CD8-positive, alpha-beta memory T cell (primary cell): ENCODE measurements around the gene C8A. TPM values are rescaled to one million over a fixed set of nuclear protein-coding genes. Genes with fewer than 3 reads are reported as not detected.

Experiments used
- CTCF ChIA-PET: fragments of 350-600 bp; sonication (Branson Sonifier 250); formaldehyde crosslinking; loops from one replicate; lab custom pipeline; 2021; ENCODE audit warnings: antibody characterized with exemption; lab: Charles Lee
- POLR2A ChIA-PET: fragments of 350-600 bp; sonication (Branson Sonifier 250); formaldehyde crosslinking; loops from one replicate; lab custom pipeline; 2021; ENCODE audit warnings: antibody characterized with exemption; lab: Charles Lee
- DNase-seq, 5 donors: peaks; one replicate each; pipeline versions ENCODE4 v3.0.0 to v3.0.0-alpha.2; 2020 to 2022; ENCODE audit warnings: mixed read lengths in 1 of 5
- H3K27ac ChIP-seq: one replicate; pipeline ENCODE4 v1.7.0; 2013; ENCODE audit warnings: low read depth, mild to moderate bottlenecking, low read length, moderate library complexity
- H3K27me3 ChIP-seq: 2 replicates; pipeline ENCODE4 v1.7.0; 2013; ENCODE audit warnings: low read length, mild to moderate bottlenecking; ENCODE audit not compliant: insufficient read depth, poor library complexity, severe bottlenecking
- H3K36me3 ChIP-seq: 2 replicates; pipeline ENCODE4 v1.7.0; 2013; ENCODE audit warnings: mild to moderate bottlenecking, low read length, moderate library complexity; ENCODE audit not compliant: insufficient read depth
- H3K4me1 ChIP-seq: 2 replicates; pipeline ENCODE4 v1.7.0; 2013; ENCODE audit warnings: mild to moderate bottlenecking, low read length, moderate library complexity; ENCODE audit not compliant: insufficient read depth
- H3K4me3 ChIP-seq: 2 replicates; pipeline ENCODE4 v1.7.0; 2013; ENCODE audit warnings: mild to moderate bottlenecking, low read length
- H3K9me3 ChIP-seq: 2 replicates; pipeline ENCODE4 v1.7.0; 2013; ENCODE audit warnings: mild to moderate bottlenecking, low read length
- H3K27ac Mint-ChIP-seq, 8 donors: one replicate each; pipeline ENCODE4 v1.8.0; 2020 to 2021; ENCODE audit warnings: mixed read lengths in 8 of 8, mild to moderate bottlenecking in 6 of 8, inconsistent platforms in 3 of 8, moderate library complexity in 3 of 8
- H3K27me3 Mint-ChIP-seq, 2 donors: one replicate each; pipeline ENCODE4 v1.8.0; 2020 to 2021; ENCODE audit warnings: mixed read lengths in 2 of 2, mild to moderate bottlenecking in 1 of 2, moderate library complexity in 1 of 2
- H3K36me3 Mint-ChIP-seq, 3 donors: one replicate each; pipeline ENCODE4 v1.8.0; 2020 to 2021; ENCODE audit warnings: mixed read lengths in 3 of 3, inconsistent platforms in 1 of 3, mild to moderate bottlenecking in 1 of 3
- H3K4me1 Mint-ChIP-seq, 3 donors: one replicate each; pipeline ENCODE4 v1.8.0; 2020 to 2021; ENCODE audit warnings: mixed read lengths in 3 of 3, inconsistent platforms in 1 of 3, mild to moderate bottlenecking in 1 of 3
- H3K4me3 Mint-ChIP-seq, 7 donors: one replicate each; pipeline ENCODE4 v1.8.0; 2020 to 2021; ENCODE audit warnings: mixed read lengths in 7 of 7, mild to moderate bottlenecking in 6 of 7, moderate library complexity in 4 of 7, inconsistent platforms in 2 of 7
- H3K9me3 Mint-ChIP-seq, 5 donors: one replicate each; pipeline ENCODE4 v1.8.0; 2020 to 2022; ENCODE audit warnings: mixed read lengths in 5 of 5, mild to moderate bottlenecking in 3 of 5, moderate library complexity in 2 of 5, inconsistent platforms in 1 of 5
- polyA plus RNA-seq: library from polyadenylated mRNA; unstranded; fragments of 300-500 nt; fragmentation: Illumina TruSeq; gene quantifications from one replicate; pipeline ENCODE4 v1.2.3, GENCODE V29; 2021
- total RNA-seq, 2 experiments: library from RNA; stranded (reverse); gene quantifications; one replicate each; pipeline ENCODE4 v1.2.3, GENCODE V29; 2021

C8A gene
- total and polyA plus RNA-seq, 3 experiments from 2014 or later = not detected

- CTCF ChIA-PET = no interaction called here
Measured at GRCh38 chr1:56856186-56856585, 1.6 kb downstream of the C8A start.

GRCh38 chr1:56859287-56859686 lies 4.7 kb downstream of the C8A start:
- Mint-ChIP-seq H3K36me3 (no peaks in the 10 kb centered on the region), H3K27me3 (peaks cover 2 to 18% of the 10 kb centered on the region in 2 donors), H3K9me3 (peaks cover 0 to 6% (median 0%) of the 10 kb centered on the region in 5 donors), H3K27ac (no peak overlapping the region), H3K4me1 (no peaks in the 10 kb centered on the region), H3K4me3 (no peak overlapping the region)
- ChIA-PET POLR2A (no interaction called here), CTCF (no interaction called here)
- Histone ChIP-seq H3K36me3 (no peaks in the 10 kb centered on the region), H3K27ac (no peak overlapping the region), H3K27me3 (no peaks in the 10 kb centered on the region), H3K4me3 (no peak overlapping the region), H3K4me1 (no peaks in the 10 kb centered on the region), H3K9me3 (no peaks in the 10 kb centered on the region)
- no peak for DNase-seq

More at GRCh38 chr1:56856186-56856585, 1.6 kb downstream of the C8A start:
- Histone ChIP-seq H3K9me3 (no peaks in the 10 kb centered on the region), H3K27me3 (no peaks in the 10 kb centered on the region), H3K36me3 (no peaks in the 10 kb centered on the region), H3K4me1 (no peaks in the 10 kb centered on the region), H3K27ac (no peak overlapping the region), H3K4me3 (no peak overlapping the region)
- H3K4me3 Mint-ChIP-seq = no peak overlapping the region
- H3K27ac Mint-ChIP-seq = no peak overlapping the region
- POLR2A ChIA-PET = no interaction called here
- peaks cover 0 to 2% (median 0%) of the 10 kb centered on the region in 5 donors for H3K9me3 Mint-ChIP-seq
- no peak for DNase-seq
- no peaks in the 10 kb centered on the region for H3K36me3 Mint-ChIP-seq
- no peaks in the 10 kb centered on the region for H3K4me1 Mint-ChIP-seq
- peaks cover 0 to 19% of the 10 kb centered on the region in 2 donors for H3K27me3 Mint-ChIP-seq

- ChIA-PET POLR2A (no interaction called here), CTCF (no interaction called here)
- no peaks in the 10 kb centered on the region for H3K27me3 ChIP-seq
- Mint-ChIP-seq H3K9me3 (peaks cover 0 to 7% (median 2%) of the 10 kb centered on the region in 5 donors), H3K27me3 (peaks cover 0 to 8% of the 10 kb centered on the region in 2 donors), H3K4me1 (no peaks in the 10 kb centered on the region), H3K27ac (no peak overlapping the region), H3K36me3 (no peaks in the 10 kb centered on the region), H3K4me3 (no peak overlapping the region)
- no peak overlapping the region for H3K27ac ChIP-seq
- no peaks in the 10 kb centered on the region for H3K36me3 ChIP-seq
- no peak overlapping the region for H3K4me3 ChIP-seq
- no peaks in the 10 kb centered on the region for H3K4me1 ChIP-seq
- H3K9me3 ChIP-seq = no peaks in the 10 kb centered on the region
- DNase-seq = no peak
Measured at GRCh38 chr1:56863265-56863992, 8.8 kb downstream of the C8A start.

GRCh38 chr1:56864430-56864829 lies 9.8 kb downstream of the C8A start:
- ChIA-PET POLR2A (no interaction called here), CTCF (no interaction called here)
- H3K4me1 Mint-ChIP-seq = no peaks in the 10 kb centered on the region
- H3K36me3 Mint-ChIP-seq = no peaks in the 10 kb centered on the region
- H3K27ac Mint-ChIP-seq = no peak overlapping the region
- no peaks in the 10 kb centered on the region for H3K4me1 ChIP-seq
- no peak overlapping the region for H3K4me3 ChIP-seq
- no peak for DNase-seq
- peaks cover 8 to 9% of the 10 kb centered on the region in 2 donors for H3K27me3 Mint-ChIP-seq
- H3K9me3 ChIP-seq = no peaks in the 10 kb centered on the region
- H3K27ac ChIP-seq = no peak overlapping the region
- H3K9me3 Mint-ChIP-seq = peaks cover 0 to 7% (median 2%) of the 10 kb centered on the region in 5 donors
- H3K27me3 ChIP-seq = no peaks in the 10 kb centered on the region
- H3K36me3 ChIP-seq = no peaks in the 10 kb centered on the region
- H3K4me3 Mint-ChIP-seq = no peak overlapping the region

GRCh38 chr1:56866656-56867055 lies 12.1 kb downstream of the C8A start:
- ChIA-PET CTCF (no interaction called here), POLR2A (no interaction called here)
- Mint-ChIP-seq H3K36me3 (no peaks in the 10 kb centered on the region), H3K4me1 (no peaks in the 10 kb centered on the region), H3K4me3 (no peak overlapping the region), H3K27ac (no peak overlapping the region), H3K27me3 (peaks cover 6 to 15% of the 10 kb centered on the region in 2 donors), H3K9me3 (peaks cover 0 to 7% (median 0%) of the 10 kb centered on the region in 5 donors)
- Histone ChIP-seq H3K27me3 (no peaks in the 10 kb centered on the region), H3K9me3 (no peaks in the 10 kb centered on the region), H3K4me3 (no peak overlapping the region), H3K27ac (no peak overlapping the region), H3K4me1 (no peaks in the 10 kb centered on the region), H3K36me3 (no peaks in the 10 kb centered on the region)
- DNase-seq = no peak

- H3K36me3 ChIP-seq = no peaks in the 10 kb centered on the region
- Mint-ChIP-seq H3K27ac (no peak overlapping the region), H3K27me3 (peaks cover 6 to 15% of the 10 kb centered on the region in 2 donors), H3K4me1 (no peaks in the 10 kb centered on the region), H3K9me3 (peaks cover 0 to 7% (median 0%) of the 10 kb centered on the region in 5 donors), H3K36me3 (no peaks in the 10 kb centered on the region), H3K4me3 (no peak overlapping the region)
- ChIA-PET POLR2A (no interaction called here), CTCF (no interaction called here)
- H3K4me1 ChIP-seq = no peaks in the 10 kb centered on the region
- H3K27ac ChIP-seq = no peak overlapping the region
- H3K27me3 ChIP-seq = no peaks in the 10 kb centered on the region
- no peak for DNase-seq
- no peaks in the 10 kb centered on the region for H3K9me3 ChIP-seq
- H3K4me3 ChIP-seq = no peak overlapping the region
Measured at GRCh38 chr1:56867491-56867890, 12.9 kb downstream of the C8A start.

GRCh38 chr1:56868761-56869160 lies 14.2 kb downstream of the C8A start:
- H3K9me3 Mint-ChIP-seq = peaks cover 0 to 7% (median 0%) of the 10 kb centered on the region in 5 donors
- peaks cover 9 to 15% of the 10 kb centered on the region in 2 donors for H3K27me3 Mint-ChIP-seq
- ChIA-PET POLR2A (no interaction called here), CTCF (no interaction called here)
- Histone ChIP-seq H3K9me3 (no peaks in the 10 kb centered on the region), H3K27me3 (no peaks in the 10 kb centered on the region), H3K27ac (no peak overlapping the region), H3K4me1 (no peaks in the 10 kb centered on the region), H3K4me3 (no peak overlapping the region), H3K36me3 (no peaks in the 10 kb centered on the region)
- no peak overlapping the region for H3K4me3 Mint-ChIP-seq
- H3K36me3 Mint-ChIP-seq = no peaks in the 10 kb centered on the region
- DNase-seq = no peak
- H3K4me1 Mint-ChIP-seq = no peaks in the 10 kb centered on the region
- no peak overlapping the region for H3K27ac Mint-ChIP-seq

GRCh38 chr1:56872597-56872996 lies 18.0 kb downstream of the C8A start:
- Histone ChIP-seq H3K4me3 (no peak overlapping the region), H3K36me3 (no peaks in the 10 kb centered on the region), H3K27ac (no peak overlapping the region), H3K9me3 (no peaks in the 10 kb centered on the region), H3K4me1 (no peaks in the 10 kb centered on the region), H3K27me3 (no peaks in the 10 kb centered on the region)
- Mint-ChIP-seq H3K4me3 (no peak overlapping the region), H3K27ac (no peak overlapping the region), H3K27me3 (peaks cover 5 to 15% of the 10 kb centered on the region in 2 donors), H3K9me3 (no peaks in the 10 kb centered on the region), H3K36me3 (no peaks in the 10 kb centered on the region), H3K4me1 (no peaks in the 10 kb centered on the region)
- ChIA-PET POLR2A (no interaction called here), CTCF (no interaction called here)
- no peak for DNase-seq
